HepG2 (cell line): Measurements from ENCODE around the gene MIGA2. TPM values are rescaled to one million over a fixed set of nuclear protein-coding genes. Genes with fewer than 3 reads are reported as not detected.

Experiments used
- HCFC1 ChIP-seq: fragments of 150-350 bp; IDR thresholded peaks from 2 replicates; pipeline ENCODE4 v1.6.1; 2014; ENCODE audit warnings: low read depth, low read length
- MIER2 ChIP-seq: IDR thresholded peaks from 2 replicates; pipeline ENCODE4 v1.6.1; 2016; ENCODE audit warnings: missing biosample characterization, missing genetic modification reagents
- NR3C1 ChIP-seq: sonication (generic); formaldehyde crosslinking; IDR thresholded peaks from 2 replicates; pipeline ENCODE4 v1.4.0; 2020; ENCODE audit warnings: missing genetic modification reagents
- RORA ChIP-seq: sonication (generic); formaldehyde crosslinking; IDR thresholded peaks from 2 replicates; pipeline ENCODE4 v1.5.0; 2020; ENCODE audit warnings: mild to moderate bottlenecking, missing genetic modification reagents, moderate library complexity
- SIX4 ChIP-seq: sonication (generic); formaldehyde crosslinking; IDR thresholded peaks from 2 replicates; pipeline ENCODE4 v1.4.0; 2020; ENCODE audit warnings: missing genetic modification reagents
- SNRNP70 ChIP-seq: fragments of 200-400 bp; formaldehyde crosslinking; IDR thresholded peaks from 2 replicates; pipeline ENCODE4 v1.6.1; 2017; ENCODE audit warnings: mild to moderate bottlenecking, low read depth, low read length, moderate library complexity
- ZC3H4 ChIP-seq: sonication (generic); formaldehyde crosslinking; IDR thresholded peaks from 2 replicates; pipeline ENCODE4 v1.4.0; 2020; ENCODE audit warnings: missing genetic modification reagents, borderline replicate concordance
- ZNF326 ChIP-seq: sonication (generic); formaldehyde crosslinking; IDR thresholded peaks from 2 replicates; pipeline ENCODE4 v1.4.0; 2020; ENCODE audit warnings: missing genetic modification reagents, borderline replicate concordance
- ZNF367 ChIP-seq: sonication (generic); formaldehyde crosslinking; IDR thresholded peaks from 2 replicates; pipeline ENCODE4 v1.4.0; 2020; ENCODE audit warnings: missing genetic modification reagents, borderline replicate concordance
- polyA plus RNA-seq, 8 experiments: library from polyadenylated mRNA; depleted of rRNA in 3 of 8; stranded (reverse) in 7 of 8; unstranded in 1 of 8; fragments of >200 nt; fragmentation: Illumina TruSeq in 4 of 8; extraction: Trizol in 4 of 8; gene quantifications; 2 replicates each; pipeline versions ENCODE4 v1.2.1 to v1.2.3, GENCODE V29; 2011 to 2016; ENCODE audit warnings: low read depth in 4 of 8, missing spikeins in 1 of 8, mixed read lengths in 1 of 8; ENCODE audit not compliant: insufficient read depth in 1 of 8
- total RNA-seq, 5 experiments: library from RNA; depleted of rRNA; stranded (reverse); fragments of >200 nt; fragmentation: Illumina TruSeq; extraction: Trizol; gene quantifications; 2 replicates each; pipeline ENCODE4 v1.2.3, GENCODE V29; 2016; ENCODE audit warnings: low read depth in 1 of 5
- TF ChIP-seq, protein P1 (sequence below): sonication (generic); formaldehyde crosslinking; IDR thresholded peaks from 2 replicates; pipeline ENCODE4 v1.4.0; 2020; ENCODE audit warnings: missing genetic modification reagents, mild to moderate bottlenecking, borderline replicate concordance
- TF ChIP-seq, protein P2 (sequence below): sonication (generic); formaldehyde crosslinking; IDR thresholded peaks from 2 replicates; pipeline ENCODE4 v1.9.0; 2022; ENCODE audit warnings: missing genetic modification reagents, mild to moderate bottlenecking, borderline replicate concordance
- TF ChIP-seq, protein P3 (sequence below): sonication (generic); formaldehyde crosslinking; IDR thresholded peaks from 2 replicates; pipeline ENCODE4 v1.4.0; 2020; ENCODE audit warnings: missing genetic modification reagents
- TF ChIP-seq, protein P4 (sequence below): sonication (generic); formaldehyde crosslinking; IDR thresholded peaks from 2 replicates; pipeline ENCODE4 v1.5.0; 2020; ENCODE audit warnings: mild to moderate bottlenecking, low read depth, missing genetic modification reagents, borderline replicate concordance
- TF ChIP-seq, protein P5 (sequence below): sonication (generic); formaldehyde crosslinking; IDR thresholded peaks from 2 replicates; pipeline ENCODE4 v1.4.0; 2020; ENCODE audit warnings: mild to moderate bottlenecking, missing genetic modification reagents, borderline replicate concordance
- TF ChIP-seq, protein P6 (sequence below): sonication (generic); formaldehyde crosslinking; IDR thresholded peaks from 2 replicates; pipeline ENCODE4 v1.8.1; 2023; ENCODE audit warnings: mild to moderate bottlenecking, missing genetic modification reagents
- TF ChIP-seq, protein P7 (sequence below): sonication (generic); formaldehyde crosslinking; IDR thresholded peaks from 2 replicates; pipeline ENCODE4 v1.4.0; 2020; ENCODE audit warnings: missing genetic modification reagents

Gene MIGA2
- total and polyA plus RNA-seq, 2 of the 13 experiments (the other 11 are each of a cell fraction or from before 2014, with no cell fraction given) = 10.8 to 17.1 TPM

DNA sequence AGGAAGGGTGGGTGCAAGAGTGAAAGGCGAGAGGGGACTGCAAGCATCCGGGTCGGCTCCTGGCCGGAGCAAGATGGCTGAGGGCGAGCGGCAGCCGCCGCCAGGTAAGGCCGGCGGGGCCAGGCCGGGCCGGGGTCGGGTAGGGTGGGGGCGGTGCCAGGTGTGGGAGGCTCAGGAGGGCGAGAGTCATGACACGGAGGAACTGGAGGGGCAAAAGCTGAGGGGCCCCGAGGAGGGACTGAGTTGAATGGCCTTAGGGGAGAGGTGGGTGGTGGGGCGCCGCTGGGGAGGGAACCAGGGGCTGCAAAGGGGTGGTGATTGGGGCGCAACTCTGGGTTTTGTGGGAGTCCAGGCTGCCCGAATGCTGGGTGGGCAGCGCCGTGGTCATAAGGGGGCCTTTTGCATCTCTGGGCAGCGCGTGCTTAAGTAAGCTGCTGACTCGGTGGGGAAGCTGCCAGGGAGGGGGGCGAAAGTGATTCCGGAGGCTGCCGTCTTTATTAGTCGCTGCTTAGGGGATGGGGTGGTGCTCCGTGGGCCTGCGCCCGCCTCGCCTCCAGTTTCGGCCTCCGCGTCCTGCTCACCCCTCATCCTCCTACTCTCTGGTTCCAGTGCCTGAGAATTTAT lies 75.2 kb downstream of the MIGA2 start (continued):
- TF ChIP-seq, protein P1, sequence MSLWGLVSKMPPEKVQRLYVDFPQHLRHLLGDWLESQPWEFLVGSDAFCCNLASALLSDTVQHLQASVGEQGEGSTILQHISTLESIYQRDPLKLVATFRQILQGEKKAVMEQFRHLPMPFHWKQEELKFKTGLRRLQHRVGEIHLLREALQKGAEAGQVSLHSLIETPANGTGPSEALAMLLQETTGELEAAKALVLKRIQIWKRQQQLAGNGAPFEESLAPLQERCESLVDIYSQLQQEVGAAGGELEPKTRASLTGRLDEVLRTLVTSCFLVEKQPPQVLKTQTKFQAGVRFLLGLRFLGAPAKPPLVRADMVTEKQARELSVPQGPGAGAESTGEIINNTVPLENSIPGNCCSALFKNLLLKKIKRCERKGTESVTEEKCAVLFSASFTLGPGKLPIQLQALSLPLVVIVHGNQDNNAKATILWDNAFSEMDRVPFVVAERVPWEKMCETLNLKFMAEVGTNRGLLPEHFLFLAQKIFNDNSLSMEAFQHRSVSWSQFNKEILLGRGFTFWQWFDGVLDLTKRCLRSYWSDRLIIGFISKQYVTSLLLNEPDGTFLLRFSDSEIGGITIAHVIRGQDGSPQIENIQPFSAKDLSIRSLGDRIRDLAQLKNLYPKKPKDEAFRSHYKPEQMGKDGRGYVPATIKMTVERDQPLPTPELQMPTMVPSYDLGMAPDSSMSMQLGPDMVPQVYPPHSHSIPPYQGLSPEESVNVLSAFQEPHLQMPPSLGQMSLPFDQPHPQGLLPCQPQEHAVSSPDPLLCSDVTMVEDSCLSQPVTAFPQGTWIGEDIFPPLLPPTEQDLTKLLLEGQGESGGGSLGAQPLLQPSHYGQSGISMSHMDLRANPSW (CRISPR knock-in tag) = no peak
- TF ChIP-seq MIER2 (CRISPR knock-in tag) = no peak
- TF ChIP-seq, protein P2, sequence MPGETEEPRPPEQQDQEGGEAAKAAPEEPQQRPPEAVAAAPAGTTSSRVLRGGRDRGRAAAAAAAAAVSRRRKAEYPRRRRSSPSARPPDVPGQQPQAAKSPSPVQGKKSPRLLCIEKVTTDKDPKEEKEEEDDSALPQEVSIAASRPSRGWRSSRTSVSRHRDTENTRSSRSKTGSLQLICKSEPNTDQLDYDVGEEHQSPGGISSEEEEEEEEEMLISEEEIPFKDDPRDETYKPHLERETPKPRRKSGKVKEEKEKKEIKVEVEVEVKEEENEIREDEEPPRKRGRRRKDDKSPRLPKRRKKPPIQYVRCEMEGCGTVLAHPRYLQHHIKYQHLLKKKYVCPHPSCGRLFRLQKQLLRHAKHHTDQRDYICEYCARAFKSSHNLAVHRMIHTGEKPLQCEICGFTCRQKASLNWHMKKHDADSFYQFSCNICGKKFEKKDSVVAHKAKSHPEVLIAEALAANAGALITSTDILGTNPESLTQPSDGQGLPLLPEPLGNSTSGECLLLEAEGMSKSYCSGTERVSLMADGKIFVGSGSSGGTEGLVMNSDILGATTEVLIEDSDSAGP (CRISPR knock-in tag) = peak; percentile 67; the same call in 1 of the 2 replicates
- TF ChIP-seq, protein P3, sequence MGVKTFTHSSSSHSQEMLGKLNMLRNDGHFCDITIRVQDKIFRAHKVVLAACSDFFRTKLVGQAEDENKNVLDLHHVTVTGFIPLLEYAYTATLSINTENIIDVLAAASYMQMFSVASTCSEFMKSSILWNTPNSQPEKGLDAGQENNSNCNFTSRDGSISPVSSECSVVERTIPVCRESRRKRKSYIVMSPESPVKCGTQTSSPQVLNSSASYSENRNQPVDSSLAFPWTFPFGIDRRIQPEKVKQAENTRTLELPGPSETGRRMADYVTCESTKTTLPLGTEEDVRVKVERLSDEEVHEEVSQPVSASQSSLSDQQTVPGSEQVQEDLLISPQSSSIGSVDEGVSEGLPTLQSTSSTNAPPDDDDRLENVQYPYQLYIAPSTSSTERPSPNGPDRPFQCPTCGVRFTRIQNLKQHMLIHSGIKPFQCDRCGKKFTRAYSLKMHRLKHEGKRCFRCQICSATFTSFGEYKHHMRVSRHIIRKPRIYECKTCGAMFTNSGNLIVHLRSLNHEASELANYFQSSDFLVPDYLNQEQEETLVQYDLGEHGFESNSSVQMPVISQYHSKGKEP (CRISPR knock-in tag) = no peak
- no peak for TF ChIP-seq SIX4
- no peak for TF ChIP-seq NR3C1 (CRISPR knock-in tag)
- no peak for TF ChIP-seq RORA (CRISPR knock-in tag)
- TF ChIP-seq, protein P4, sequence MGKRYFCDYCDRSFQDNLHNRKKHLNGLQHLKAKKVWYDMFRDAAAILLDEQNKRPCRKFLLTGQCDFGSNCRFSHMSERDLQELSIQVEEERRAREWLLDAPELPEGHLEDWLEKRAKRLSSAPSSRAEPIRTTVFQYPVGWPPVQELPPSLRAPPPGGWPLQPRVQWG (CRISPR knock-in tag) = no peak
- TF ChIP-seq ZNF326 (CRISPR knock-in tag) = no peak
- no peak for TF ChIP-seq ZNF367 (CRISPR knock-in tag)
- TF ChIP-seq SNRNP70 = no peak
- TF ChIP-seq, protein P5, sequence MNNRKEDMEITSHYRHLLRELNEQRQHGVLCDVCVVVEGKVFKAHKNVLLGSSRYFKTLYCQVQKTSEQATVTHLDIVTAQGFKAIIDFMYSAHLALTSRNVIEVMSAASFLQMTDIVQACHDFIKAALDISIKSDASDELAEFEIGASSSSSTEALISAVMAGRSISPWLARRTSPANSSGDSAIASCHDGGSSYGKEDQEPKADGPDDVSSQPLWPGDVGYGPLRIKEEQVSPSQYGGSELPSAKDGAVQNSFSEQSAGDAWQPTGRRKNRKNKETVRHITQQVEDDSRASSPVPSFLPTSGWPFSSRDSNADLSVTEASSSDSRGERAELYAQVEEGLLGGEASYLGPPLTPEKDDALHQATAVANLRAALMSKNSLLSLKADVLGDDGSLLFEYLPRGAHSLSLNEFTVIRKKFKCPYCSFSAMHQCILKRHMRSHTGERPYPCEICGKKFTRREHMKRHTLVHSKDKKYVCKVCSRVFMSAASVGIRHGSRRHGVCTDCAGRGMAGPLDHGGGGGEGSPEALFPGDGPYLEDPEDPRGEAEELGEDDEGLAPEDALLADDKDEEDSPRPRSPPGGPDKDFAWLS (CRISPR knock-in tag) = no peak
- TF ChIP-seq, protein P6, sequence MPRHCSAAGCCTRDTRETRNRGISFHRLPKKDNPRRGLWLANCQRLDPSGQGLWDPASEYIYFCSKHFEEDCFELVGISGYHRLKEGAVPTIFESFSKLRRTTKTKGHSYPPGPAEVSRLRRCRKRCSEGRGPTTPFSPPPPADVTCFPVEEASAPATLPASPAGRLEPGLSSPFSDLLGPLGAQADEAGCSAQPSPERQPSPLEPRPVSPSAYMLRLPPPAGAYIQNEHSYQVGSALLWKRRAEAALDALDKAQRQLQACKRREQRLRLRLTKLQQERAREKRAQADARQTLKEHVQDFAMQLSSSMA = no peak
- TF ChIP-seq HCFC1 = no peak
- TF ChIP-seq ZC3H4 (CRISPR knock-in tag) = no peak
- TF ChIP-seq, protein P7, sequence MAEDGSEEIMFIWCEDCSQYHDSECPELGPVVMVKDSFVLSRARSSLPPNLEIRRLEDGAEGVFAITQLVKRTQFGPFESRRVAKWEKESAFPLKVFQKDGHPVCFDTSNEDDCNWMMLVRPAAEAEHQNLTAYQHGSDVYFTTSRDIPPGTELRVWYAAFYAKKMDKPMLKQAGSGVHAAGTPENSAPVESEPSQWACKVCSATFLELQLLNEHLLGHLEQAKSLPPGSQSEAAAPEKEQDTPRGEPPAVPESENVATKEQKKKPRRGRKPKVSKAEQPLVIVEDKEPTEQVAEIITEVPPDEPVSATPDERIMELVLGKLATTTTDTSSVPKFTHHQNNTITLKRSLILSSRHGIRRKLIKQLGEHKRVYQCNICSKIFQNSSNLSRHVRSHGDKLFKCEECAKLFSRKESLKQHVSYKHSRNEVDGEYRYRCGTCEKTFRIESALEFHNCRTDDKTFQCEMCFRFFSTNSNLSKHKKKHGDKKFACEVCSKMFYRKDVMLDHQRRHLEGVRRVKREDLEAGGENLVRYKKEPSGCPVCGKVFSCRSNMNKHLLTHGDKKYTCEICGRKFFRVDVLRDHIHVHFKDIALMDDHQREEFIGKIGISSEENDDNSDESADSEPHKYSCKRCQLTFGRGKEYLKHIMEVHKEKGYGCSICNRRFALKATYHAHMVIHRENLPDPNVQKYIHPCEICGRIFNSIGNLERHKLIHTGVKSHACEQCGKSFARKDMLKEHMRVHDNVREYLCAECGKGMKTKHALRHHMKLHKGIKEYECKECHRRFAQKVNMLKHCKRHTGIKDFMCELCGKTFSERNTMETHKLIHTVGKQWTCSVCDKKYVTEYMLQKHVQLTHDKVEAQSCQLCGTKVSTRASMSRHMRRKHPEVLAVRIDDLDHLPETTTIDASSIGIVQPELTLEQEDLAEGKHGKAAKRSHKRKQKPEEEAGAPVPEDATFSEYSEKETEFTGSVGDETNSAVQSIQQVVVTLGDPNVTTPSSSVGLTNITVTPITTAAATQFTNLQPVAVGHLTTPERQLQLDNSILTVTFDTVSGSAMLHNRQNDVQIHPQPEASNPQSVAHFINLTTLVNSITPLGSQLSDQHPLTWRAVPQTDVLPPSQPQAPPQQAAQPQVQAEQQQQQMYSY (CRISPR knock-in tag) = no peak
